ENCODE data around the gene CNOT2.

The CNOT2 gene

GRCh38 chr12:70251661-70252060 is 8.4 kb downstream of the CNOT2 start:
- H3K4me3 ChIP-seq (ENCODE audit: low read depth in 1 of 2, low read length in 2 of 2), result no peak overlapping the region
- no peaks in the 10 kb centered on the region for H3K9me3 ChIP-seq (ENCODE audit: control insufficient read depth in 1 of 2, low read length in 2 of 2)
- H3K27ac ChIP-seq (ENCODE audit: low read length), result no peak overlapping the region
- no peaks in the 10 kb centered on the region for H3K27me3 ChIP-seq (ENCODE audit: low read depth, low read length)
- no peaks in the 10 kb centered on the region for H3K36me3 ChIP-seq (ENCODE audit: control insufficient read depth in 1 of 2, insufficient read depth in 2 of 2, low read length in 2 of 2)
- peaks cover 0 to 64% of the 10 kb centered on the region in 2 donors for H3K4me1 ChIP-seq (ENCODE audit: control insufficient read depth in 1 of 2, insufficient read depth in 2 of 2, low read length in 2 of 2)

GRCh38 chr12:70252832-70253231 is 9.6 kb downstream of the CNOT2 start:
- Histone ChIP-seq H3K4me1 (ENCODE audit: control insufficient read depth in 1 of 2, insufficient read depth in 2 of 2, low read length in 2 of 2) (peaks cover 0 to 57% of the 10 kb centered on the region in 2 donors), H3K27ac (ENCODE audit: low read length) (no peak overlapping the region), H3K9me3 (ENCODE audit: control insufficient read depth in 1 of 2, low read length in 2 of 2) (no peaks in the 10 kb centered on the region), H3K4me3 (ENCODE audit: low read depth in 1 of 2, low read length in 2 of 2) (no peak overlapping the region), H3K27me3 (ENCODE audit: low read depth, low read length) (no peaks in the 10 kb centered on the region), H3K36me3 (ENCODE audit: control insufficient read depth in 1 of 2, insufficient read depth in 2 of 2, low read length in 2 of 2) (no peaks in the 10 kb centered on the region)

- Histone ChIP-seq H3K9me3 (ENCODE audit: control insufficient read depth in 1 of 2, low read length in 2 of 2) (no peaks in the 10 kb centered on the region), H3K4me1 (ENCODE audit: control insufficient read depth in 1 of 2, insufficient read depth in 2 of 2, low read length in 2 of 2) (peaks cover 0 to 44% of the 10 kb centered on the region in 2 donors), H3K27ac (ENCODE audit: low read length) (no peak overlapping the region), H3K4me3 (ENCODE audit: low read depth in 1 of 2, low read length in 2 of 2) (no peak overlapping the region), H3K27me3 (ENCODE audit: low read depth, low read length) (no peaks in the 10 kb centered on the region), H3K36me3 (ENCODE audit: control insufficient read depth in 1 of 2, insufficient read depth in 2 of 2, low read length in 2 of 2) (no peaks in the 10 kb centered on the region)
Observed at GRCh38 chr12:70254225-70254624, 11.0 kb downstream of the CNOT2 start.

- Histone ChIP-seq H3K4me1 (ENCODE audit: control insufficient read depth in 1 of 2, insufficient read depth in 2 of 2, low read length in 2 of 2) (peaks cover 0 to 39% of the 10 kb centered on the region in 2 donors), H3K4me3 (ENCODE audit: low read depth in 1 of 2, low read length in 2 of 2) (no peak overlapping the region), H3K36me3 (ENCODE audit: control insufficient read depth in 1 of 2, insufficient read depth in 2 of 2, low read length in 2 of 2) (no peaks in the 10 kb centered on the region), H3K9me3 (ENCODE audit: control insufficient read depth in 1 of 2, low read length in 2 of 2) (no peaks in the 10 kb centered on the region), H3K27me3 (ENCODE audit: low read depth, low read length) (no peaks in the 10 kb centered on the region), H3K27ac (ENCODE audit: low read length) (peak overlapping the region; percentile 61)
Observed at GRCh38 chr12:70254846-70255245, 11.6 kb downstream of the CNOT2 start.

GRCh38 chr12:70255311-70255710 is 12.1 kb downstream of the CNOT2 start:
- Histone ChIP-seq H3K36me3 (ENCODE audit: control insufficient read depth in 1 of 2, insufficient read depth in 2 of 2, low read length in 2 of 2) (no peaks in the 10 kb centered on the region), H3K4me1 (ENCODE audit: control insufficient read depth in 1 of 2, insufficient read depth in 2 of 2, low read length in 2 of 2) (peaks cover 0 to 37% of the 10 kb centered on the region in 2 donors), H3K9me3 (ENCODE audit: control insufficient read depth in 1 of 2, low read length in 2 of 2) (no peaks in the 10 kb centered on the region), H3K4me3 (ENCODE audit: low read depth in 1 of 2, low read length in 2 of 2) (no peak overlapping the region), H3K27ac (ENCODE audit: low read length) (peak overlapping the region; percentile 61), H3K27me3 (ENCODE audit: low read depth, low read length) (no peaks in the 10 kb centered on the region)

- Histone ChIP-seq H3K4me1 (ENCODE audit: control insufficient read depth in 1 of 2, insufficient read depth in 2 of 2, low read length in 2 of 2) (peaks cover 0 to 14% of the 10 kb centered on the region in 2 donors), H3K9me3 (ENCODE audit: control insufficient read depth in 1 of 2, low read length in 2 of 2) (no peaks in the 10 kb centered on the region), H3K4me3 (ENCODE audit: low read depth in 1 of 2, low read length in 2 of 2) (no peak overlapping the region), H3K27me3 (ENCODE audit: low read depth, low read length) (no peaks in the 10 kb centered on the region), H3K27ac (ENCODE audit: low read length) (no peak overlapping the region), H3K36me3 (ENCODE audit: control insufficient read depth in 1 of 2, insufficient read depth in 2 of 2, low read length in 2 of 2) (no peaks in the 10 kb centered on the region)
Observed at GRCh38 chr12:70258605-70259403, 15.6 kb downstream of the CNOT2 start.

- Histone ChIP-seq H3K9me3 (ENCODE audit: control insufficient read depth in 1 of 2, low read length in 2 of 2) (no peaks in the 10 kb centered on the region), H3K36me3 (ENCODE audit: control insufficient read depth in 1 of 2, insufficient read depth in 2 of 2, low read length in 2 of 2) (no peaks in the 10 kb centered on the region), H3K27me3 (ENCODE audit: low read depth, low read length) (no peaks in the 10 kb centered on the region), H3K4me1 (ENCODE audit: control insufficient read depth in 1 of 2, insufficient read depth in 2 of 2, low read length in 2 of 2) (peaks cover 0 to 12% of the 10 kb centered on the region in 2 donors), H3K4me3 (ENCODE audit: low read depth in 1 of 2, low read length in 2 of 2) (no peak overlapping the region), H3K27ac (ENCODE audit: low read length) (no peak overlapping the region)
Observed at GRCh38 chr12:70260646-70261045, 17.4 kb downstream of the CNOT2 start.

- no peaks in the 10 kb centered on the region for H3K9me3 ChIP-seq (ENCODE audit: control insufficient read depth in 1 of 2, low read length in 2 of 2)
- no peak overlapping the region for H3K27ac ChIP-seq (ENCODE audit: low read length)
- H3K27me3 ChIP-seq (ENCODE audit: low read depth, low read length), result no peaks in the 10 kb centered on the region
- H3K36me3 ChIP-seq (ENCODE audit: control insufficient read depth in 1 of 2, insufficient read depth in 2 of 2, low read length in 2 of 2), result no peaks in the 10 kb centered on the region
- peaks cover 5 to 18% of the 10 kb centered on the region in 2 donors for H3K4me1 ChIP-seq (ENCODE audit: control insufficient read depth in 1 of 2, insufficient read depth in 2 of 2, low read length in 2 of 2)
- H3K4me3 ChIP-seq (ENCODE audit: low read depth in 1 of 2, low read length in 2 of 2), result no peak overlapping the region
Observed at GRCh38 chr12:70264067-70264867, 21.0 kb downstream of the CNOT2 start.

- Histone ChIP-seq H3K4me3 (ENCODE audit: low read depth in 1 of 2, low read length in 2 of 2) (no peak overlapping the region), H3K27me3 (ENCODE audit: low read depth, low read length) (no peaks in the 10 kb centered on the region), H3K36me3 (ENCODE audit: control insufficient read depth in 1 of 2, insufficient read depth in 2 of 2, low read length in 2 of 2) (no peaks in the 10 kb centered on the region), H3K9me3 (ENCODE audit: control insufficient read depth in 1 of 2, low read length in 2 of 2) (no peaks in the 10 kb centered on the region), H3K27ac (ENCODE audit: low read length) (no peak overlapping the region), H3K4me1 (ENCODE audit: control insufficient read depth in 1 of 2, insufficient read depth in 2 of 2, low read length in 2 of 2) (peaks cover 5 to 24% of the 10 kb centered on the region in 2 donors)
Observed at GRCh38 chr12:70265132-70265531, 21.9 kb downstream of the CNOT2 start.

- no peaks in the 10 kb centered on the region for H3K36me3 ChIP-seq (ENCODE audit: control insufficient read depth in 1 of 2, insufficient read depth in 2 of 2, low read length in 2 of 2)
- peaks cover 5 to 30% of the 10 kb centered on the region in 2 donors for H3K4me1 ChIP-seq (ENCODE audit: control insufficient read depth in 1 of 2, insufficient read depth in 2 of 2, low read length in 2 of 2)
- H3K4me3 ChIP-seq (ENCODE audit: low read depth in 1 of 2, low read length in 2 of 2), result no peak overlapping the region
- no peaks in the 10 kb centered on the region for H3K27me3 ChIP-seq (ENCODE audit: low read depth, low read length)
- no peak overlapping the region for H3K27ac ChIP-seq (ENCODE audit: low read length)
- H3K9me3 ChIP-seq (ENCODE audit: control insufficient read depth in 1 of 2, low read length in 2 of 2), result no peaks in the 10 kb centered on the region
Observed at GRCh38 chr12:70267550-70267949, 24.3 kb downstream of the CNOT2 start.

GRCh38 chr12:70268972-70269371 is 25.7 kb downstream of the CNOT2 start:
- Histone ChIP-seq H3K36me3 (ENCODE audit: control insufficient read depth in 1 of 2, insufficient read depth in 2 of 2, low read length in 2 of 2) (no peaks in the 10 kb centered on the region), H3K4me3 (ENCODE audit: low read depth in 1 of 2, low read length in 2 of 2) (no peak overlapping the region), H3K27me3 (ENCODE audit: low read depth, low read length) (no peaks in the 10 kb centered on the region), H3K9me3 (ENCODE audit: control insufficient read depth in 1 of 2, low read length in 2 of 2) (no peaks in the 10 kb centered on the region), H3K4me1 (ENCODE audit: control insufficient read depth in 1 of 2, insufficient read depth in 2 of 2, low read length in 2 of 2) (peaks cover 5 to 28% of the 10 kb centered on the region in 2 donors), H3K27ac (ENCODE audit: low read length) (no peak overlapping the region)
